Measurements from ENCODE around the gene ARHGEF11. TPM values are rescaled to one million over a fixed set of nuclear protein-coding genes. Genes with fewer than 3 reads are reported as not detected.

Gene ARHGEF11
- total and polyA plus RNA-seq, 12 donors: 10.4 to 34.5 (median 26.8) TPM

DNA sequence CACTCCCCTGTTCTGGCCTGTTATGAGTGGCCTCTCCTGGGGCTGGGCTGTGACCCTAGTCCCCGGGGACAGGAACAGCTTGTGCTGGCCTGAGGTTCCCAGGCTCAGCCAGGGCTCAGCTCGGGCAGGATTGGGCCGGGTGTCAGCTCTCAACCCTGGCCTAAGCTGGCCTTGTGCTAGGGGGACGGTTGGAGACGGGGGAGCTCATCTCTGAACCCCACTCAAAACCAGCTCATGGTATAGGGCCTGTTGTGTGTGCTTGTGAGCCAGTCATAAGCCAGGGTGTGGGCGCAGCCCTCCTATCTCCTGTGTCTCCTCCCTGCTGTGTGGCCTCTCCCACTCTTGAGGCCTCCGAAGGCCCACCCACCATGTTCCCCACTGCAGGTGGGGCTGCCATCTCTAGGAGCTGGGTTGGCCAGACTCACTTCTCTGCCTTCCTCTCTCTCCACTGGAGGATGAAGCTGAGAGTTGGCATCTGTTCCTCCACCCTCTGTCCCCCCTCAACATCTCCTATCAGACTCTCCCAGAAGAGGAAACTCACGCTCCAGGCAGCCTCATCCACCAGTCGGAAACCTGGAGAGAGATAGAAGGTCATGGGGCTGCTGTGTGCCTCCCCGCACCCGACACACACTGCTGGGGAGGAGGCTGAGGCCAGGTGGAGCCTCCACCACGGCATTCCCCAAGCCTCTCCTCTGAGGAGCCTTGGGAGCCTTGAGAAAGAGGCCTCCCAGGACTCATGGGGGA, 150.7 kb downstream of the ARHGEF11 start:
- Histone ChIP-seq H3K4me1 (peaks cover 25 to 80% (median 70%) of the 10 kb centered on the region in 9 donors), H3K36me3 (no peaks in the 10 kb centered on the region), H3K4me3 (peak overlapping the region in 9 of 10 donors; percentile 62 to 82 (median 71)), H3K27ac (peak overlapping the region; percentile 89 to 98 (median 96)), H3K9me3 (no peaks in the 10 kb centered on the region), H3K27me3 (peaks cover 0 to 43% (median 9%) of the 10 kb centered on the region in 7 donors)
- intact Hi-C loops (cut with DNase I): loop anchor here in 4 of 10 donors (5.0 to 10.0 kb wide), 5 partner anchors 32 to 393 kb away; partner anchors contain the start of genes ISG20L2 (in 2 of the 4), METTL25B (in 2 of the 4) and MEF2D (in 1 of the 4)
- WGBS, 2 donors: 37 to 66% methylated on average over 12 of the region's 12 CpGs
- DNase-seq (peak; percentile 69 to 71), ATAC-seq (peak; percentile 7 to 65 (median 31))
- no peak for TF ChIP-seq CTCF (IDR thresholded peaks at IDR 0.05)

GRCh38 chr1:156894001-156894400, 151.5 kb downstream of the ARHGEF11 start:
- ATAC-seq (no peak), DNase-seq (no peak)
- intact Hi-C loops (cut with DNase I): loop anchor here in 4 of 10 donors (5.0 to 10.0 kb wide), 5 partner anchors 33 to 392 kb away; partner anchors contain the start of genes ISG20L2 (in 2 of the 4), METTL25B (in 2 of the 4) and MEF2D (in 1 of the 4)
- peak overlapping the region; percentile 57 to 82 (median 68) for H3K4me3 ChIP-seq
- H3K27ac ChIP-seq: peak overlapping the region; percentile 89 to 98 (median 96)
- peaks cover 20 to 71% (median 61%) of the 10 kb centered on the region in 9 donors for H3K4me1 ChIP-seq
- H3K36me3 ChIP-seq: no peaks in the 10 kb centered on the region
- peaks cover 0 to 43% (median 9%) of the 10 kb centered on the region in 7 donors for H3K27me3 ChIP-seq
- H3K9me3 ChIP-seq: no peaks in the 10 kb centered on the region
- no peak for TF ChIP-seq CTCF (IDR thresholded peaks at IDR 0.05)
- WGBS, 2 donors: 26% methylated on average over 5 of the region's 5 CpGs

DNA sequence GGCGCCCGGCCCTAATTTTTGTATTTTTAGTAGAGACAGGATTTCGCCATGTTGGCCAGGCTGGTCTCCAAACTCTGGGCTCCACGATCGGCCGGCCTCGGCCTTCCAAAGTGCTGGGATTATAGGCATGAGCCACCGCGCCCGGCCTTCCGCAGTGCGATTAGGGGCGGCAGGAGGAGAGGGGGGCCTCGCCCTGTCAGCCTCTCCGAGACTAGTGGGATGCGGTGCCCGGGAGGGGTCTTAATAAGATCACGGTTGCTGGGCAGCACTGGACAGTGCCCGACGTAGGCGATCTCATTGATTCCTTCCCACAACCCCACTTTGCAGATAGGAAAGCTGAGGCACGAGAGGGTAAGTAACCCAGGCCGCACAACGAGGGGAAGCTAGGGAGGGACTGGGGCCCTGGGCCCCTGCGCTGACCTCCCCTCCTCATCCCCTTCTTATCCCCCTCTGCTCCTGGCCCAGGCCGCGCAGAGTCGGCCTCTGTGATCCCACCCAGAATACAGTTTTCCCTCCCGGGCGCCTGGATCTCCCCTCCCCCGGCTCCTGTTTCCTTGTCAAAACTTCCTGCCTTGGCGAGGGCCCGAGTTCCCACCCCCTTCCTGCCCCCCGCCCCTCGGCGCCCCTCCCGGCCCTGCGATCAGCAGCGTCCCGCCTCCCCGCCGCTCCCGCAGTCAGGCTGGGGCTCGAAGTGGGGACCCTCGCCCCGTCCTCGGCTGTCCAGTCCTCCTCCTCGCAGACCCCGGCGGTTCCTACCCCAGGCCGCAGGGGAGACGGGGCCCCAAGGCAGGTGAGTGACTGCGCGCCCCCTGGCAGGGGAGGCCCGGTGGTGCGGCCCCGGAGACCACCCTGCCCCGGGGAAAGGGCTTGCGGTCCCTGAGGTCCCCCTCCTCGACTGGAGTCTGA, 152.2 kb downstream of the ARHGEF11 start, which contains the start of gene PEAR1:
Gene PEAR1 (plus strand): TSS at position 671 of the 906 bp plus-strand sequence. CDS start 10,209 bp downstream, outside the sequence.
- Histone ChIP-seq H3K9me3 (no peaks in the 10 kb centered on the region), H3K4me1 (peaks cover 16 to 64% (median 54%) of the 10 kb centered on the region in 9 donors), H3K36me3 (no peaks in the 10 kb centered on the region), H3K4me3 (peak within 1 kb of the TSS; percentile 57 to 82 (median 68)), H3K27ac (peak within 1 kb of the TSS; percentile 89 to 98 (median 96)), H3K27me3 (peaks cover 0 to 43% (median 9%) of the 10 kb centered on the region in 7 donors)
- ATAC-seq: peak; percentile 16 to 77 (median 62)
- no peak for TF ChIP-seq CTCF (IDR thresholded peaks at IDR 0.05)
- DNase-seq: peak; percentile 79 to 88
- intact Hi-C loops (cut with DNase I): loop anchor here in 6 of 10 donors (2.0 to 10.0 kb wide), 7 partner anchors 26 to 391 kb away; partner anchors contain the start of genes ISG20L2 (in 2 of the 6), METTL25B (in 2 of the 6), LRRC71 (in 1 of the 6) and MEF2D (in 1 of the 6)
- 11% methylated on average over 58 to 60 of the region's 60 CpGs for WGBS, 2 donors

Data from heart right ventricle (tissue), 16 donors.